GM19328 (cell line): ENCODE measurements around the gene ABHD6.

ENCODE experiments used
- ATAC-seq: cut with Tn5 transposase; IDR thresholded peaks from one replicate; pipeline ENCODE4 v1.9.1; 2021; ENCODE audit warnings: mild to moderate bottlenecking, moderate library complexity; ENCODE audit not compliant: unreplicated experiment

Gene ABHD6

DNA sequence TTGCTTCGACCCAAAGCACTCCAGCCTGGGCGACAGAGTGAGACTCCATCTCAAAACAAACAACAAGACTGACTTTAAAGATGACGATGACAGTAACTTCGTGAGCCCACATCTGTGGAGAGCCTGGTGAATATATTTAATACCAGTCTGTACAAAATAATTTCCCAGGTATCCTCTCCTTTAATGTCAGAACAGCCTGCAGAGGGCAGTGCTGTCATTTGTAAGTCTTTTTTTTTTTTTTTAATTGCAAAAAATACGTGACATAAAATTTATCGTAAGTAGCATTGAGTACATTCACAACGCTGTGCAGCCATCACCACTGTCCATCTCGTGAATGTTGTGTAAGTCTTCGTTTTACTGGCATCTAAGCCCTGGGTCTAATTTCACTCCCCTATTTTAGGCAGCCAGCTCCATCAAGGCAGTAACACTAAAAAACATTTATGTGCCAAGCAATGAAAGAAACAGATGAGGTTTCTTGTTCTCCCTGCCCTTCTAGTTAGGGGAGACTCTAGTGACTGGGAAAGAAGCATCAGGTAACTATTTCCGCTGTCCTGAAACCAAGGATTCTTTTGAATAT lies 70.1 kb downstream of the ABHD6 start:
- no peak for ATAC-seq

- no peak for ATAC-seq
These were observed 71.1 kb downstream of the ABHD6 start for GRCh38 chr3:58308728-58309127.

- no peak for ATAC-seq
These were observed 80.2 kb downstream of the ABHD6 start for GRCh38 chr3:58317811-58318210.

- ATAC-seq, result no peak
These were observed 84.2 kb downstream of the ABHD6 start for GRCh38 chr3:58321791-58322190.

GRCh38 chr3:58322793-58323192 lies 85.2 kb downstream of the ABHD6 start:
- no peak for ATAC-seq

DNA sequence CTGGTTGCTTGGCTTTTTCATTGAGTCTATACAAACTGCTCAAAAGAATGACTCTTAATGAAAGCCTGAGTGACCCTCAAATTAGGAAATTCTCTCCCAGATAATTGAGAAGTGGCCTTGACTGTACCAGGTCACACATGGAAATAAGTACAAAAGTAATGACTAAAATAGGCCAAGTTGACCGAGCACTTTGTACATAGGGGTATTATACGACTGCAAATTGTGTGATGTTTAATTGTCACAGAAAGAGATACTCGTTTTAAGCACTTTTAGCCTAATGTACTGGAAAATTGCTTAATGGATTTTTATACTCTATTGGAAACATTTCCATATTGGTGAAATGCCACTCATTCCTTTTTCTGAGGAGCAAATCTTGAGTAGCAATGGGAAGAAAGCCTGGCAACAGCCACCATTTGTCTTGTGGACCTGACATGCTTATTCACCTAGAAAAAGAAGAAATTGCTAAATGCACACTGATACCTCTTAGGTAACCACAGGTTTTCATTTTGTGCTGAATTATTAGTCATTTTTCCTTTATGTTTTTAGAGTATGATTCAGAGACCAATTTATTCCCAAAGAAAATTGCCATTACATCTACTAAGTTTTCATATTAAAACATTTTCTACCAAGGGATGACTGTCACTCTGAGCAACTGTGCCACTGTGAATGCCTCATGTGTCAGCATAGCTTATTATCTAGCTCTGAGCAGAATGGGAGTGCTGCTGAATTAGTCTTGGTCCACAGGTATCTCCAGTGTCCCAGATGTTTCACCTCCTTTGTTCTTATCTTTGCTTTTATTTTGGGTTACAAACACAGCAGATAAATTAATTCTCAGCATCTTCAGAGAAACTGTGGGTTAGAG lies 86.2 kb downstream of the ABHD6 start:
- ATAC-seq, result no peak

- ATAC-seq, result no peak
These were observed 87.1 kb downstream of the ABHD6 start for GRCh38 chr3:58324391-58325390.

DNA sequence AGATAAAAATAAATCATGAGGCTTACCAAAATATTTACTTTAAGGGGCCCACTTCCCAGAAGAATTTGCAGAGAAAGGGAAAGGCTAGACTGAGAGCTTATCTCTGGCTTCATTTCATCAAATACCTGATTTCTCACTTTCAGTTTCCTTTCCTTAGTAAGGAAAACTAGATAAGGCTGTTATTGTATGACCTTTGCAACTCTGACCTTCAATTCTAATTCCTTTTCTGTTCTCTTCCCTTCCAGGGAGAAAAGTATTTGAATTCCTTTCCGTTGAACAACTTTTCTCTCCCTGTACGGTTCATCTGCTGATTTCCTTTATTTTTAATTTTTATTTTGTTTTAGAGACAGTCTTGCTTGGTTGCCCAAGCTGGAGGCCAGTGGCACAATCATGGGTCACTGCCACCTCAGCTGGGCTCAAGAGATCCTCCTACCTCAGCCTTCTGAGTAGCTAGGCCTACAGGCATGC lies 88.0 kb downstream of the ABHD6 start:
- no peak for ATAC-seq

DNA sequence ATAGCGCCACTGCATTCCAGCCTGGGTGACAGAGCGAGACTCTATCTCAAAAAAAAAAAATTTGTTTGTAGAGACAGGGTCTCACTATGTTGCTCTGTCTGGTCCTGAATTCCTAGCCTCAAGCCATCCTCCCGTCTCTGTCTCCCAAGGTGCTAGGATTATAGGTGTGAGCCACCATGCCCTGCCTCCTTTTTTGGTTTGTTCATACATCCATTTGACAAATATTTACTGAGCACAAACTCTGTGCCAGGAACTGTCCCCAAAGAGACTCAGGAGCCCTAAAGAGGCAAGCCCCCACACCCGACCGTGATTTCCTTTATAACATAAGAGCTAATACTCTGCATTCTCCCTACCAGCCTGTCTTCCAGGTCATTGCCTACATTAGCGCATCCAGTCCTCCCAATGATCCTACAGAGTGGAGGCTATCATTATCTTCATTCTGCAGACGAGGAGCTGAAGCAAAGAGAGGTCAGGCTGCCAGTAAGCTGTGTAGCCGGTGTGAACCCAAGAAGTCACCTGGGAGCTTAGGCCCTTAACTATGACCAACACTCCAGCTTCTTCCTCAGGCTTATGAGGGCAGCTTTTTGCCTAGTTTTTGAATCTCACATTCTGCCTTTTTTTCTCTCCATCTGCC lies 88.8 kb downstream of the ABHD6 start:
- ATAC-seq, result no peak

- ATAC-seq, result no peak
These were observed 91.7 kb downstream of the ABHD6 start for GRCh38 chr3:58329150-58329921.

- ATAC-seq, result no peak
These were observed 92.4 kb downstream of the ABHD6 start for GRCh38 chr3:58329922-58330413.

GRCh38 chr3:58331593-58332152 lies 94.1 kb downstream of the ABHD6 start:
- no peak for ATAC-seq

DNA sequence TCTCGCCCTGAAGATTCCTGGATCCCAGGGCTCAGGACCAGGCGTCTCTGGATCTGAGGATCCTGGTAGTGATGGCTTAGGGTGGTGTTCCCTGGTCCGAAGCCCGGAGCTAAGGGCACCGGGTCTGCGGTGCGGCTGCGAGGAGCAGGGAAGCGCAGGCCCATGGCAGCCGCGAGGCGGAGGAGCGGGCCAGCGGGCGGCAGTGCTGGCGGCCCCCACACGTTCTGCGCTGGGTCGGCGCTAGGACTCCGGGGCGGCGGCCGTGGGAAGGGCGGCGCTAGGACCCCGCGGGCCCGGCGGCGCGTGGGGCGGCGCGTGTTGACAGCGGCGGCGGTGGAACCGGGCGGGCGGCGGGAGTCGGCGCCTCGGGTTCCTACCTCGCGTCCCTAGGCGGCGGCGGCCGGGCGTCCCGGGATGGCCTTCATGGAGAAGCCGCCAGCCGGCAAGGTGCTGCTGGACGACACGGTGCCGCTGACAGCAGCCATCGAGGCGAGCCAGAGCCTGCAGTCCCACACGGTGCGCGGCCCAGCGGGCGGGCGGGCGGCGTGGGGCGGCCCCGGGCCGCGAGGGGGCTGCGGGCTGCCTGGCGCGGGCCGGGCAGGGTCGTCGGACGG lies 95.1 kb downstream of the ABHD6 start, which contains the start of gene PXK:
TSS of gene PXK (plus strand) at position 318 of the 614 bp plus-strand sequence. CDS start at position 415, 97 bp downstream.
- ATAC-seq, result peak; percentile 88

GRCh38 chr3:58333206-58334012 lies 95.8 kb downstream of the ABHD6 start:
- ATAC-seq, result peak; percentile 21

DNA sequence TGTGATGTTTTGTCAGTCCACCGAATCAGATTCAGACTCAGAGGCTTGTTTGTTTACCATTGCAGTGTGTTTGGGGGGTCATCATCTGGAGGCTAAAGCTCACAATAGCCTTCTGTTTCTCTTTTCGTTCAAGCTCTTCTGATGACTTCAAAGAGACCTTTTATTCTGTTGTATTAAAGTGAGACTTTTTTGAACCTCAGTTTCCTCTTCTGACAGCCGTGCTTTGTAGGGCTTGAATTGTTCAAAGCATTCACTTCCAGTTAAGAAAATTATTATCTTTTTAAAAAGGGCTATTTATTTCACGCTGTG lies 96.4 kb downstream of the ABHD6 start:
- no peak for ATAC-seq

DNA sequence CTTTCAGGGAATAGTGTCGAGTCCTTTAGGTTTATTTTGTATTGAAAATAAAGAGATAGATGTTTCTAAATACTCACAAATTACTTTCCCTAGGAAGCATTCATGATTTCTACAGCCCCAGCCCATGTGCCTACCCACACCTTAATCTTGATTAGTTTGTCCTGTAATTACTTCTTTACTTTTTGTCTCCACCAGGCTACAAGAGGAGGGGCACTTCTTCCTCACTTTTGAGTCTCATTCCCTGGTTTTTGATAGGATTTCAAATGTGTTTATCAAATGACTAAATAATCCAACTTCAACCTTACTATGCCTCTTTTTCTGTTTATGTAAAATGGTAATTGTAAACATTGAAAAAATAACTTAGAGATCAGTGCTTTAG lies 96.9 kb downstream of the ABHD6 start:
- no peak for ATAC-seq

DNA sequence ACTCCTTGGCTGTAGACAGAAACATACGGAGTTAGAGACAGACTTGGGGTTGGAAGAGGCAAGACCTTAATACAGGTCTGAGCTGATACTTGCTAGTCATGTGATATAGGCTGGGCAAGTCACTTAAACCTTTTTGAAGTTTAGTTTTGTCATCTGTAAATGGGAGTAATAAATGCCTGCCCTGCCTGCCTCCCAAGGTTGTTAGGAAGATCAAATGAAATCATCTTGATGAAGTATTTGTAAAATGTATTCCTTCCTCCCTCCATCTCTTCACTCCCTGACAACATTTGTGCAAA lies 98.0 kb downstream of the ABHD6 start:
- no peak for ATAC-seq

DNA sequence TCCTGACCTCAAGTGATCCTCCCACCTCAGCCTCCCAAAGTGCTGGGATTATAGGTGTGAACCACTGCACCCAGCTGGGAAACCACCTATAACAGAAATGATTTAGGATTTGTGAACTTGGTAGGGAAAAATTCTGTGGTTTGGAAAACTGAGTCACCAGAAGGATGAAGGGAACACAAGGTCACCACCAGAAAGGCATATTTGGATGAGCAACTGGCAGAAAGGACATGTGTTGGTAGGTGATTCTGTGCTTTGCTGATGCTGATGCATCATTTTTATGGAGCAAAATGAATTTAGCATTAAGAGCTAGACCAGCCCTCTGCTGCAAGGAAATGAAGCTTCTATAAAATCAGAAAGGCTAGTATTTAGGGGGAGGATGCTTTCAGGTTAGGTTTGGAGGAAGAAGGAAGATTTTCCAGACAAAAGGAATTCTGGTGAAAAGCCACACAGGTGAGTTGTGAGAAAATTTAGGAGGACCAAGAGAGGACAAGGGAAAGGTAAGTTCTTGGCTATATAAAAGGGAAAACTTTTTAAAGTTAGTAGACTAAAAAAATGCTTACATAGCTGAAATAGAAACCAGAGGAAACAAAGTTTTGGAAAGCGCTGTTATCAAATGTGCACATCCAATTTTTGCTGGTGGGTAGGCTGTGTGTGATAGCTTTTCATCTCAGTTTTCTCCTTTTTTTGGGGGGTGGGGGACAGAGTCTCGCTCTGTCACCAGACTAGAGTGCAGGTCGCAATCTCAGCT lies 98.7 kb downstream of the ABHD6 start:
- no peak for ATAC-seq
